HL-60 (cell line): ENCODE data around the gene AR.

Experiments
- DNase-seq, 2 experiments: peaks; one replicate each; pipeline ENCODE4 v3.0.0-alpha.2; 2010 to 2020; ENCODE audit warnings: low read depth in 1 of 2, low spot score in 1 of 2
- H3K27ac ChIP-seq: fragments of 250-450 bp; sonication (Bioruptor Pico); replicated peaks from 2 replicates; pipeline ENCODE4 v1.5.1; 2020; ENCODE audit warnings: mild to moderate bottlenecking, moderate library complexity
- H3K27me3 ChIP-seq: fragments of 250-450 bp; sonication (Bioruptor Pico); 2 replicates; pipeline ENCODE4 v1.5.1; 2021; ENCODE audit warnings: mild to moderate bottlenecking, moderate library complexity; ENCODE audit not compliant: insufficient read depth, poor library complexity, severe bottlenecking
- H3K4me3 ChIP-seq: replicated peaks from 2 replicates; pipeline ENCODE4 v1.5.1; 2011; ENCODE audit warnings: mild to moderate bottlenecking, control low read depth, low read length; ENCODE audit not compliant: insufficient read depth
- GABPA ChIP-seq: IDR thresholded peaks from 2 replicates; pipeline ENCODE4 v1.6.1; 2012; ENCODE audit warnings: low read depth
- POLR2AphosphoS5 ChIP-seq: IDR thresholded peaks from 2 replicates; pipeline ENCODE4 v1.6.1; 2012; ENCODE audit warnings: low read depth
- SPI1 ChIP-seq: IDR thresholded peaks from 2 replicates; pipeline ENCODE4 v1.6.1; 2012; ENCODE audit warnings: low read depth, mild to moderate bottlenecking, borderline replicate concordance
- TF ChIP-seq, protein P1 (sequence below): IDR thresholded peaks from 2 replicates; pipeline ENCODE4 v1.6.1; 2012; ENCODE audit warnings: low read depth; ENCODE audit not compliant: insufficient replicate concordance
- TF ChIP-seq, protein P2 (sequence below): IDR thresholded peaks from one replicate; pipeline ENCODE4 v1.5.1; 2011; ENCODE audit warnings: low read length, control low read depth, inconsistent platforms; ENCODE audit not compliant: insufficient read depth

Gene AR

DNA sequence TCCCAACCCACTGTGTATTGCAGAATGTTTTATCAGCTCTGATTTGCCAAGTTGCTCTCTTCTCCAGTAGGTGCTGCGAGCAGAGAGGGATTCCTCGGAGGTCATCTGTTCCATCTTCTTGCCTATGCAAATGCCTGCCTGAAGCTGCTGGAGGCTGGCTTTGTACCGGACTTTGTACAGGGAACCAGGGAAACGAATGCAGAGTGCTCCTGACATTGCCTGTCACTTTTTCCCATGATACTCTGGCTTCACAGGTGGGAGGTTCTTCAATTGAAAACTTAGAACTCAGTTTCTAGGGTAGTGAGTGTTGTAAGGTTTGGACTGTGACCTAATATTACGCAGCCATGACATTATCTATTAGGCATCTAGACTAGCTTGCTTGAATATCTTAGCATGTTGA is 24.9 kb downstream of the AR start:
- TF ChIP-seq SPI1 (no peak), GABPA (no peak), POLR2AphosphoS5 (no peak)
- TF ChIP-seq, protein P1, sequence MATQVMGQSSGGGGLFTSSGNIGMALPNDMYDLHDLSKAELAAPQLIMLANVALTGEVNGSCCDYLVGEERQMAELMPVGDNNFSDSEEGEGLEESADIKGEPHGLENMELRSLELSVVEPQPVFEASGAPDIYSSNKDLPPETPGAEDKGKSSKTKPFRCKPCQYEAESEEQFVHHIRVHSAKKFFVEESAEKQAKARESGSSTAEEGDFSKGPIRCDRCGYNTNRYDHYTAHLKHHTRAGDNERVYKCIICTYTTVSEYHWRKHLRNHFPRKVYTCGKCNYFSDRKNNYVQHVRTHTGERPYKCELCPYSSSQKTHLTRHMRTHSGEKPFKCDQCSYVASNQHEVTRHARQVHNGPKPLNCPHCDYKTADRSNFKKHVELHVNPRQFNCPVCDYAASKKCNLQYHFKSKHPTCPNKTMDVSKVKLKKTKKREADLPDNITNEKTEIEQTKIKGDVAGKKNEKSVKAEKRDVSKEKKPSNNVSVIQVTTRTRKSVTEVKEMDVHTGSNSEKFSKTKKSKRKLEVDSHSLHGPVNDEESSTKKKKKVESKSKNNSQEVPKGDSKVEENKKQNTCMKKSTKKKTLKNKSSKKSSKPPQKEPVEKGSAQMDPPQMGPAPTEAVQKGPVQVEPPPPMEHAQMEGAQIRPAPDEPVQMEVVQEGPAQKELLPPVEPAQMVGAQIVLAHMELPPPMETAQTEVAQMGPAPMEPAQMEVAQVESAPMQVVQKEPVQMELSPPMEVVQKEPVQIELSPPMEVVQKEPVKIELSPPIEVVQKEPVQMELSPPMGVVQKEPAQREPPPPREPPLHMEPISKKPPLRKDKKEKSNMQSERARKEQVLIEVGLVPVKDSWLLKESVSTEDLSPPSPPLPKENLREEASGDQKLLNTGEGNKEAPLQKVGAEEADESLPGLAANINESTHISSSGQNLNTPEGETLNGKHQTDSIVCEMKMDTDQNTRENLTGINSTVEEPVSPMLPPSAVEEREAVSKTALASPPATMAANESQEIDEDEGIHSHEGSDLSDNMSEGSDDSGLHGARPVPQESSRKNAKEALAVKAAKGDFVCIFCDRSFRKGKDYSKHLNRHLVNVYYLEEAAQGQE: no peak
- TF ChIP-seq, protein P2, sequence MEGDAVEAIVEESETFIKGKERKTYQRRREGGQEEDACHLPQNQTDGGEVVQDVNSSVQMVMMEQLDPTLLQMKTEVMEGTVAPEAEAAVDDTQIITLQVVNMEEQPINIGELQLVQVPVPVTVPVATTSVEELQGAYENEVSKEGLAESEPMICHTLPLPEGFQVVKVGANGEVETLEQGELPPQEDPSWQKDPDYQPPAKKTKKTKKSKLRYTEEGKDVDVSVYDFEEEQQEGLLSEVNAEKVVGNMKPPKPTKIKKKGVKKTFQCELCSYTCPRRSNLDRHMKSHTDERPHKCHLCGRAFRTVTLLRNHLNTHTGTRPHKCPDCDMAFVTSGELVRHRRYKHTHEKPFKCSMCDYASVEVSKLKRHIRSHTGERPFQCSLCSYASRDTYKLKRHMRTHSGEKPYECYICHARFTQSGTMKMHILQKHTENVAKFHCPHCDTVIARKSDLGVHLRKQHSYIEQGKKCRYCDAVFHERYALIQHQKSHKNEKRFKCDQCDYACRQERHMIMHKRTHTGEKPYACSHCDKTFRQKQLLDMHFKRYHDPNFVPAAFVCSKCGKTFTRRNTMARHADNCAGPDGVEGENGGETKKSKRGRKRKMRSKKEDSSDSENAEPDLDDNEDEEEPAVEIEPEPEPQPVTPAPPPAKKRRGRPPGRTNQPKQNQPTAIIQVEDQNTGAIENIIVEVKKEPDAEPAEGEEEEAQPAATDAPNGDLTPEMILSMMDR: no peak
- no peak overlapping the region for H3K4me3 ChIP-seq
- H3K27ac ChIP-seq: no peak overlapping the region
- DNase-seq: no peak
- H3K27me3 ChIP-seq: no peaks in the 10 kb centered on the region

DNA sequence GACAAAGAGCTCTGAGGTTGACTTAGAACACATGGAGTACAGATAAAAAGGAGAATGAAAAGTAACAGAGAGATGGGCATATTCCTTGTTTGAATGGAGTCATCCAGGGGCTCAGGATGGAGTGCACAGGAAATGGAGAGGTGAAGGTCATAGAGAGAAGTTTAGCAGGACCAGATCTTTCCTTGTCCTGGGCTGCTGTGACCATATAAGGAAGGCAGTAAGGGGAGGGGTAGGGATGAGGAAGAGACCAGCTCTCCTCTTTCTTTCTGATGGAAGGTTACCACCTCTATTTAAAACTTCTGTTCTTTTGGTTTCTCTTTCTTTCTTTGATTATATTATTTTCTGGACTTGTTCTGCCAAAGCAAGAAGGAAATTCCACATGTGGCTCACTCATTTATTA is 27.0 kb downstream of the AR start:
- Histone ChIP-seq H3K4me3 (no peak overlapping the region), H3K27me3 (no peaks in the 10 kb centered on the region), H3K27ac (no peak overlapping the region)
- TF ChIP-seq, protein P2: no peak
- TF ChIP-seq GABPA: no peak
- no peak for TF ChIP-seq POLR2AphosphoS5
- no peak for TF ChIP-seq SPI1
- TF ChIP-seq, protein P1: no peak
- no peak for DNase-seq

DNA sequence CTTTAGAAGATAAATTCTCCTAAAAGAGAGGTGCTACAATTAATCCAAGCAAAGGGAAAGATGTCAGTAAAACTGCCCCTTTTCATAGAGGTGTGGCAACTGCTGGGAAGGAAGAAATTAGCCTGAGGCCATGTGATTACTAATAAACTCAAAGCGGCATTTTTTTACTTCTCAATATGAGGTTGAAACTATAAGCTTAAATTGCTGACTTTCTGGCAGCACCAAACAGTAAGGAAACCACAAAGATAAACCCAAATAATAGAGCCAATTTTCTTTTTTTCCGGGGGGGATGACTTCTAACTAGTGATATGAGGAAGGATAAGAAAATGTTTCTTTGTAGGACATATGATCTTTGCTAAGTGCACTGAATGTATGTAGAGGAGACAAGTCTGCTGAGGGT is 30.9 kb downstream of the AR start:
- Histone ChIP-seq H3K27me3 (no peaks in the 10 kb centered on the region), H3K27ac (no peak overlapping the region), H3K4me3 (no peak overlapping the region)
- TF ChIP-seq, protein P2: no peak
- TF ChIP-seq, protein P1: no peak
- TF ChIP-seq POLR2AphosphoS5 (no peak), SPI1 (no peak), GABPA (no peak)
- no peak for DNase-seq
